B cell (primary cell): ENCODE results near the gene OR51B4.

ENCODE experiments used
- EZH2 ChIP-seq: IDR thresholded peaks from 2 replicates; pipeline ENCODE4 v1.6.1; 2012; ENCODE audit warnings: borderline replicate concordance, low read depth, mild to moderate bottlenecking, moderate library complexity, low read length; ENCODE audit not compliant: insufficient read depth, poor library complexity, severe bottlenecking
- TF ChIP-seq, protein P1 (sequence below): fragments of 200-600 bp; IDR thresholded peaks from one replicate; pipeline ENCODE4 v1.8.0; 2022; ENCODE audit warnings: antibody characterized with exemption, mild to moderate bottlenecking

DNA sequence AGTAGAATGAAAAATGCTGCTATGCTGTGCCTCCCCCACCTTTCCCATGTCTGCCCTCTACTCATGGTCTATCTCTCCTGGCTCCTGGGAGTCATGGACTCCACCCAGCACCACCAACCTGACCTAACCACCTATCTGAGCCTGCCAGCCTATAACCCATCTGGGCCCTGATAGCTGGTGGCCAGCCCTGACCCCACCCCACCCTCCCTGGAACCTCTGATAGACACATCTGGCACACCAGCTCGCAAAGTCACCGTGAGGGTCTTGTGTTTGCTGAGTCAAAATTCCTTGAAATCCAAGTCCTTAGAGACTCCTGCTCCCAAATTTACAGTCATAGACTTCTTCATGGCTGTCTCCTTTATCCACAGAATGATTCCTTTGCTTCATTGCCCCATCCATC lies 17.1 kb downstream of the OR51B4 start:
- TF ChIP-seq, protein P1, sequence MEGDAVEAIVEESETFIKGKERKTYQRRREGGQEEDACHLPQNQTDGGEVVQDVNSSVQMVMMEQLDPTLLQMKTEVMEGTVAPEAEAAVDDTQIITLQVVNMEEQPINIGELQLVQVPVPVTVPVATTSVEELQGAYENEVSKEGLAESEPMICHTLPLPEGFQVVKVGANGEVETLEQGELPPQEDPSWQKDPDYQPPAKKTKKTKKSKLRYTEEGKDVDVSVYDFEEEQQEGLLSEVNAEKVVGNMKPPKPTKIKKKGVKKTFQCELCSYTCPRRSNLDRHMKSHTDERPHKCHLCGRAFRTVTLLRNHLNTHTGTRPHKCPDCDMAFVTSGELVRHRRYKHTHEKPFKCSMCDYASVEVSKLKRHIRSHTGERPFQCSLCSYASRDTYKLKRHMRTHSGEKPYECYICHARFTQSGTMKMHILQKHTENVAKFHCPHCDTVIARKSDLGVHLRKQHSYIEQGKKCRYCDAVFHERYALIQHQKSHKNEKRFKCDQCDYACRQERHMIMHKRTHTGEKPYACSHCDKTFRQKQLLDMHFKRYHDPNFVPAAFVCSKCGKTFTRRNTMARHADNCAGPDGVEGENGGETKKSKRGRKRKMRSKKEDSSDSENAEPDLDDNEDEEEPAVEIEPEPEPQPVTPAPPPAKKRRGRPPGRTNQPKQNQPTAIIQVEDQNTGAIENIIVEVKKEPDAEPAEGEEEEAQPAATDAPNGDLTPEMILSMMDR = no peak
- TF ChIP-seq EZH2 = no peak
